ENCODE results near the gene PRKCH. TPM values are rescaled to one million over a fixed set of nuclear protein-coding genes. Genes with fewer than 3 reads are reported as not detected.
"Not testable (repeated sequence)": the region's sequence is repeated elsewhere in the genome, so short reads cannot be mapped to it uniquely, and the experiment has no call there.

Gene PRKCH
- total and polyA plus RNA-seq, 2 of the 13 experiments (the other 11 are each of a cell fraction or from before 2014, with no cell fraction given), result 0.48 to 1.3 TPM

GRCh38 chr14:61463664-61464285 is 142.4 kb downstream of the PRKCH start:
- intact Hi-C loops (cut with micrococcal nuclease; ENCODE audit: unreplicated experiment), result loop anchor here (2.0 to 5.0 kb wide), 3 partner anchors 73 to 234 kb away; partner anchors contain the start of gene HIF1A
- CTCF ChIA-PET (ENCODE audit: low intra/inter-chr PET ratio, low total read pairs), result interaction anchor here (2.8 to 3.4 kb wide), 2 partner anchors 267 to 374 kb away, joined by 26 read pairs; no protein-coding TSS in a partner anchor
- no TSS peak for BruUV-seq (replicated peaks)
- no peak for DNase-seq (ENCODE audit: low spot score)
- in situ Hi-C loops (cut with HindIII; ENCODE audit: extremely low pct_ligation_motif_present, low pct_unique_long_range_greater_than_20kb), result loop anchor here (5.0 kb wide), 1 partner anchor 269 kb away; no protein-coding TSS in a partner anchor
- Histone ChIP-seq H3K4me3 (replicated peaks in 1 of 3; ENCODE audit: insufficient read depth in 1 of 3, low read depth in 2 of 3, low read length in 3 of 3) (no peak overlapping the region), H2AFZ (ENCODE audit: low read length) (no peak overlapping the region), H3K4me2 (ENCODE audit: low read depth, low read length) (no peak overlapping the region), H3K4me1 (ENCODE audit: insufficient read depth, low read length) (peaks cover 43% of the 10 kb centered on the region), H3K36me3 (replicated peaks in 1 of 2; ENCODE audit: control insufficient read depth in 1 of 2, insufficient read depth in 2 of 2, low read length in 2 of 2) (no peaks in the 10 kb centered on the region), H4K20me1 (ENCODE audit: insufficient read depth, low read length) (no peaks in the 10 kb centered on the region), H3K79me2 (ENCODE audit: insufficient read depth, low read length) (no peaks in the 10 kb centered on the region), H3K27ac (ENCODE audit: extremely low read length, insufficient read depth, low read length) (no peak overlapping the region), H3K9ac (ENCODE audit: insufficient read depth, low read depth, low read length) (no peak overlapping the region), H3K9me3 (ENCODE audit: low read length) (no peaks in the 10 kb centered on the region), H3K27me3 (ENCODE audit: control insufficient read depth in 1 of 2, insufficient read depth in 2 of 2, low read length in 2 of 2) (no peaks in the 10 kb centered on the region; a peak in 1 of 5 replicates)
- no peak for FAIRE-seq
- POLR2A ChIA-PET, result no interaction called here
- no peak for ATAC-seq
- TF ChIP-seq ZBTB1 (CRISPR knock-in tag; IDR thresholded peaks at IDR 0.05; ENCODE audit: borderline replicate concordance) (no peak), THAP7 (CRISPR knock-in tag; IDR thresholded peaks at IDR 0.05) (no peak), U2AF1 (optimal IDR thresholded peaks at IDR 0.05; ENCODE audit: low read depth, low read length) (no peak), ZNF891 (CRISPR knock-in tag; IDR thresholded peaks at IDR 0.05) (no peak)
- WGBS (ENCODE audit: low lambda C conversion rate), result 70% methylated on average over 3 of the region's 3 CpGs

GRCh38 chr14:61464539-61465320 is 143.4 kb downstream of the PRKCH start:
- H3K4me1 ChIP-seq (ENCODE audit: insufficient read depth, low read length), result peaks cover 43% of the 10 kb centered on the region
- DNase-seq (ENCODE audit: low spot score); H2AFZ ChIP-seq (ENCODE audit: low read length); FAIRE-seq; ATAC-seq; H3K79me2 ChIP-seq (ENCODE audit: insufficient read depth, low read length); CTCF ChIA-PET (ENCODE audit: low intra/inter-chr PET ratio, low total read pairs); H3K27me3 ChIP-seq (ENCODE audit: control insufficient read depth in 1 of 2, insufficient read depth in 2 of 2, low read length in 2 of 2); H3K27ac ChIP-seq (ENCODE audit: extremely low read length, insufficient read depth, low read length); H3K36me3 ChIP-seq (replicated peaks in 1 of 2; ENCODE audit: control insufficient read depth in 1 of 2, insufficient read depth in 2 of 2, low read length in 2 of 2); H3K9me3 ChIP-seq (ENCODE audit: low read length); POLR2A ChIA-PET; H3K4me2 ChIP-seq (ENCODE audit: low read depth, low read length); H4K20me1 ChIP-seq (ENCODE audit: insufficient read depth, low read length); BruUV-seq (replicated peaks); H3K9ac ChIP-seq (ENCODE audit: insufficient read depth, low read depth, low read length); H3K4me3 ChIP-seq (replicated peaks in 1 of 3; ENCODE audit: insufficient read depth in 1 of 3, low read depth in 2 of 3, low read length in 3 of 3): not testable (repeated sequence)
- intact Hi-C loops (cut with micrococcal nuclease; ENCODE audit: unreplicated experiment) (loop anchor here (5.0 kb wide), 2 partner anchors 98 to 233 kb away; partner anchors contain the start of gene HIF1A), in situ Hi-C loops (cut with HindIII; ENCODE audit: extremely low pct_ligation_motif_present, low pct_unique_long_range_greater_than_20kb) (loop anchor here (5.0 kb wide), 1 partner anchor 268 kb away; no protein-coding TSS in a partner anchor)
- 96% methylated on average over 2 of the region's 2 CpGs for WGBS (ENCODE audit: low lambda C conversion rate)
